Posterior cingulate gyrus (tissue), 11 donors: ENCODE data around the gene ITGAL.

Experiments used
- DNase-seq, 10 donors: peaks; one replicate each; pipeline versions ENCODE4 v3.0.0 to v3.0.0-alpha.2; 2020 to 2021; ENCODE audit warnings: mixed read lengths in 3 of 10
- intact Hi-C: fragments of 100-400 bp; cut with DNase I; formaldehyde crosslinking; loops from one replicate; pipeline ENCODE4 v1.15.1; 2023

The ITGAL gene

GRCh38 chr16:30558789-30559377 is 86.3 kb downstream of the ITGAL start:
- intact Hi-C loops: loop anchor here (1.0 to 2.0 kb wide), 3 partner anchors 13 to 32 kb away; partner anchors contain the start of gene ZNF768
- DNase-seq: peak in 1 of 10 donors; percentile 57

GRCh38 chr16:30559690-30560089 is 87.1 kb downstream of the ITGAL start:
- DNase-seq: peak in 1 of 10 donors; percentile 67
- intact Hi-C loops: loop anchor here (2.0 kb wide), 1 partner anchor 33 kb away; the partner anchor contains the start of gene ZNF768

GRCh38 chr16:30561089-30561816 is 88.7 kb downstream of the ITGAL start:
- intact Hi-C loops: no loop called here
- DNase-seq: peak in 2 of 10 donors; percentile 80 to 86

GRCh38 chr16:30562021-30562420 is 89.5 kb downstream of the ITGAL start:
- intact Hi-C loops: no loop called here
- DNase-seq: peak in 1 of 10 donors; percentile 59

- peak in 2 of 10 donors; percentile 30 to 38 for DNase-seq
Observed at GRCh38 chr16:30565526-30565925, 93.0 kb downstream of the ITGAL start.

GRCh38 chr16:30565984-30566383 is 93.4 kb downstream of the ITGAL start:
- DNase-seq: peak in 2 of 10 donors; percentile 16 to 59
- intact Hi-C loops: no loop called here

More at GRCh38 chr16:30565526-30565925, 93.0 kb downstream of the ITGAL start:
- intact Hi-C loops: no loop called here

GRCh38 chr16:30566531-30566930 is 94.0 kb downstream of the ITGAL start:
- intact Hi-C loops: no loop called here
- DNase-seq: peak in 1 of 10 donors; percentile 21

- DNase-seq: peak in 3 of 10 donors; percentile 12 to 28 (median 21)
- intact Hi-C loops: no loop called here
Observed at GRCh38 chr16:30567160-30567990, 94.8 kb downstream of the ITGAL start.

- DNase-seq: peak in 3 of 10 donors; percentile 4 to 24 (median 12)
- intact Hi-C loops: no loop called here
Observed at GRCh38 chr16:30567991-30568638, 95.6 kb downstream of the ITGAL start.

- peak in 3 of 10 donors; percentile 9 to 15 (median 14) for DNase-seq
- intact Hi-C loops: no loop called here
Observed at GRCh38 chr16:30569281-30569680, 96.7 kb downstream of the ITGAL start.

- intact Hi-C loops: loop anchor here (5.0 kb wide), 1 partner anchor 82 kb away; the partner anchor contains the start of gene PRR14
- peak in 3 of 10 donors; percentile 66 to 77 (median 73) for DNase-seq
Observed at GRCh38 chr16:30569746-30570635, 97.4 kb downstream of the ITGAL start.

- DNase-seq: peak in 7 of 10 donors; percentile 35 to 89 (median 55)
- intact Hi-C loops: loop anchor here (5.0 kb wide), 1 partner anchor 81 kb away; the partner anchor contains the start of gene PRR14
Observed at GRCh38 chr16:30570636-30571444, 98.3 kb downstream of the ITGAL start.

GRCh38 chr16:30571445-30572322 is 99.1 kb downstream of the ITGAL start, which contains the start of gene ZNF688:
ZNF688 (minus strand) TSS chr16:30571714; CDS start chr16:30571629, 85 bp downstream.
- intact Hi-C loops: loop anchor here (1.0 to 5.0 kb wide), 2 partner anchors 13 to 81 kb away; partner anchors contain the start of genes PRR14 and ZNF764

More at GRCh38 chr16:30571445-30572322, 99.1 kb downstream of the ITGAL start, which contains the start of gene ZNF688:
- DNase-seq: peak; percentile 90 to 99 (median 95)
